ENCODE results near the gene PPP2R5C.

Gene PPP2R5C

GRCh38 chr14:101854366-101854765 is 92.9 kb downstream of the PPP2R5C start:
- TF ChIP-seq REST (IDR thresholded peaks at IDR 0.05; ENCODE audit: low read depth) (no peak), MAX (IDR thresholded peaks at IDR 0.05) (no peak), EGR1 (IDR thresholded peaks at IDR 0.05) (no peak), TAF1 (IDR thresholded peaks at IDR 0.05; ENCODE audit: low read depth) (no peak), YY1 (IDR thresholded peaks at IDR 0.05; ENCODE audit: low read depth) (no peak), EP300 (IDR thresholded peaks at IDR 0.05; ENCODE audit: borderline replicate concordance) (no peak), FOXM1 (IDR thresholded peaks at IDR 0.05; ENCODE audit: borderline replicate concordance, low read depth) (no peak), ZBTB7A (IDR thresholded peaks at IDR 0.05; ENCODE audit: low read depth) (no peak), TCF12 (IDR thresholded peaks at IDR 0.05; ENCODE audit: low read depth) (no peak), CEBPB (IDR thresholded peaks at IDR 0.05) (no peak), RAD21 (IDR thresholded peaks at IDR 0.05; ENCODE audit: low read depth) (no peak), CREB1 (IDR thresholded peaks at IDR 0.05; ENCODE audit: low read depth) (no peak), TEAD4 (IDR thresholded peaks at IDR 0.05) (no peak), USF1 (IDR thresholded peaks at IDR 0.05) (no peak), NFIC (IDR thresholded peaks at IDR 0.05) (no peak)

DNA sequence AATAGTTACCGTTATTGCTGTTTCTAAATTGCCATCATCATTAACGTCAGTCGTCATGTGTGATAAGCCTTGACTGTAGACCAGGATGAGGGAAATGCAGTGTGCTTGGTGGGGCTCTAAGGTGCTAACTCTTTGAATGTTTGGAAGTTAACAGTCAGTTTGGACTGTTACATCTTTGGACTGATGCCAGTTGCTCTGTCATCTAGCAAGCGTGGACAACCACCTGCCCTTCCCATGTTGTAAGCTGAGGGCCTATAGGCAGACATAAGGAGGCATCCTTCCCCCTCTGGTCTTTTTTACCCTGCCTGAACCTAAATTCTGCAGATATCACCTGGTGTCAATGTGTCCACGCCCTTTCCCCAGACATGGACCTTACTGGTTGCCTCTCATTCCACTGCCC is 94.4 kb downstream of the PPP2R5C start:
- TF ChIP-seq REST (IDR thresholded peaks at IDR 0.05; ENCODE audit: low read depth) (no peak), CREB1 (IDR thresholded peaks at IDR 0.05; ENCODE audit: low read depth) (no peak), RAD21 (IDR thresholded peaks at IDR 0.05; ENCODE audit: low read depth) (no peak), USF1 (IDR thresholded peaks at IDR 0.05) (no peak)

- TF ChIP-seq CEBPB (IDR thresholded peaks at IDR 0.05) (no peak), TAF1 (IDR thresholded peaks at IDR 0.05; ENCODE audit: low read depth) (no peak), MAX (IDR thresholded peaks at IDR 0.05) (no peak), TEAD4 (IDR thresholded peaks at IDR 0.05) (no peak), CREB1 (IDR thresholded peaks at IDR 0.05; ENCODE audit: low read depth) (no peak), USF1 (IDR thresholded peaks at IDR 0.05) (no peak), TCF12 (IDR thresholded peaks at IDR 0.05; ENCODE audit: low read depth) (no peak), FOXM1 (IDR thresholded peaks at IDR 0.05; ENCODE audit: borderline replicate concordance, low read depth) (no peak), NFIC (IDR thresholded peaks at IDR 0.05) (no peak), REST (IDR thresholded peaks at IDR 0.05; ENCODE audit: low read depth) (no peak), EP300 (IDR thresholded peaks at IDR 0.05; ENCODE audit: borderline replicate concordance) (no peak), EGR1 (IDR thresholded peaks at IDR 0.05) (no peak), RAD21 (IDR thresholded peaks at IDR 0.05; ENCODE audit: low read depth) (no peak), YY1 (IDR thresholded peaks at IDR 0.05; ENCODE audit: low read depth) (no peak), ZBTB7A (IDR thresholded peaks at IDR 0.05; ENCODE audit: low read depth) (no peak)
Measured at GRCh38 chr14:101856536-101856935, 95.0 kb downstream of the PPP2R5C start.

DNA sequence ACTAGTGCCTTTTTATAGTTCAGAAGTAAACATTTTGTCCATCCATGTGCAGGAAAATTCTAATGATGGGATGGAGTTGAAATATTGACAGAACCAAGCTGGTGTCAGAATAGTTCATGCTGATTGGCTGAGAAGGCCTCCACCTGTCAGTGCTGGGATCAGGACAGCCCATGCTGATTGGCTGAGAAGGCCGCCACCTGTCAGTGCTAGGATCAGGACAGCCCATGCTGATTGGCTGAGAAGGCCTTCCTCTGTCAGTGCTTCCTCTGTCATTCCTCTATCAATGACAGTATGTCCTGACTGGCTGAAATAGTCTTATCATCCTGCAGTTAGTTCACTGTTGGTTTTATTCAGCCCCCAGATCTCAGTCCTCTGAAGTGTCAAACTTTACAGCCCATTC is 95.7 kb downstream of the PPP2R5C start:
- TF ChIP-seq REST (IDR thresholded peaks at IDR 0.05; ENCODE audit: low read depth) (no peak), TCF12 (IDR thresholded peaks at IDR 0.05; ENCODE audit: low read depth) (no peak), FOXM1 (IDR thresholded peaks at IDR 0.05; ENCODE audit: borderline replicate concordance, low read depth) (no peak), TEAD4 (IDR thresholded peaks at IDR 0.05) (no peak), RAD21 (IDR thresholded peaks at IDR 0.05; ENCODE audit: low read depth) (no peak), MAX (IDR thresholded peaks at IDR 0.05) (no peak), EP300 (IDR thresholded peaks at IDR 0.05; ENCODE audit: borderline replicate concordance) (no peak), CEBPB (IDR thresholded peaks at IDR 0.05) (no peak), NFIC (IDR thresholded peaks at IDR 0.05) (no peak), EGR1 (IDR thresholded peaks at IDR 0.05) (no peak)
